ENCODE data around the gene ROBO1.
"Not testable (repeated sequence)": the region's sequence is repeated elsewhere in the genome, so short reads cannot be mapped to it uniquely, and the experiment has no call there.

The ROBO1 gene

DNA sequence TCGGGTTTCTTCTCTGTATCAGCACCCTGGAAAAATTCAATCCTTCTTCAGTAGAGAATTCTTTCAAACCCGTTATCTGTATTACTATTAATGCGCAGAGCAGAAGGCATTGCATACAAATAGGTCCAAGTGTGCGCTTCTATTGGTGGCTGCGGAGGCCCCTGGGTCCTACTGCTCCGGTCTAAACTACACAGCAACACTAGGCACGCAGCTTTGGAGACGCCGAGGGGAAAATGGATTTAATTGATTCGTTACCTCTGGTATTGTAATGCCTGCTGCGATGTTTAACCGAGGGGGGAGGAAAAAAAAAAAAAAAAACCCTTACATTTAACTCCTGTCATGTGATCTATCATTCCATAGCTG lies at the start of gene ROBO1:
TSS of gene ROBO1 (minus strand) at position 94 of the 363 bp plus-strand sequence.
- peaks cover 15% of the 10 kb centered on the region for H3K9me3 Mint-ChIP-seq
- H3K4me3 Mint-ChIP-seq: no peak within 1 kb of the TSS
- H3K36me3 Mint-ChIP-seq: no peaks in the 10 kb centered on the region
- H3K27ac Mint-ChIP-seq: no peak within 1 kb of the TSS
- DNase-seq (ENCODE audit: low spot score in 2 of 2) (no peak), ATAC-seq (no peak)
- H3K4me1 Mint-ChIP-seq: no peaks in the 10 kb centered on the region

DNA sequence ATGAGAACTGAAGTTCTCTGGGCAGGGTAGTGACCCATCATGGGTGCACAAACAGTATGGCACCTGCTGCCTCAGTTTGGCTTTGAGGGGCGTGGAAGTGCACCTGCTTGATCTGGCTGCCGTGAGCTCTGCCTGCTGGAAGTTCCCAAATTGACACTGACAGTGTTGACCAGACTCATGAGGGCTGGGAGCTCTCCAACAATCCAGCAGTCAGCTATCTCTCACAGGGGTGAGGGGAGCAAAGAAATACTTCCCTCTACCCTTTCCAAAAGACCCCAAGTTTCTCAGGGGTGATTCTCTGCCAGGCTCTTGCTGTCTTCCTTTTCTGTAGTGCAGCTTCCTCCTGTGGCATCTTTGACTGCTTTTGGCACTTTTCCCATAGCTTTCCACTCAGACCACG lies 49.4 kb upstream of the ROBO1 start:
- H3K36me3 Mint-ChIP-seq: no peaks in the 10 kb centered on the region
- no peak overlapping the region for H3K27ac Mint-ChIP-seq
- peaks cover 35% of the 10 kb centered on the region for H3K9me3 Mint-ChIP-seq
- no peak overlapping the region for H3K4me3 Mint-ChIP-seq
- DNase-seq (ENCODE audit: low spot score in 2 of 2) (no peak), ATAC-seq (no peak)
- H3K4me1 Mint-ChIP-seq: no peaks in the 10 kb centered on the region

DNA sequence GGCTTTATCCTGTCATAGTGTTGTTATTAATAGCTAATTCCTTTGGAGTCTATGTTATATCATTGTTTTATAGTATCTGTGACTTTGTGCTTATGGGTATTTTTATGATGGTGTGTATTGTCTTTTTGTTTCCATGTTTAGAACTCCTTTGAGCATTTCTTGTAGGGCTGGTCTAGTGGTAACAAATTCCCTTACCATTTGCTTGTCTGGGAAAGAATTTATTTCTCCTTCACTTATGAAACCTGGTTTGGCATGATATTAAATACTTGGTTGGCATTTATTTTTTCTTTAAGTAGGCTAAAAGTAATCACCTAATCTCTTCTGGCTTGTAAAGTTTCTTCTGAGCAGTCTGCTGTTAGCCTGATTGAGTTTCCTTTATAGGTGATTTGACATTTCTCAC lies 47.7 kb upstream of the ROBO1 start:
- Mint-ChIP-seq H3K36me3 (no peaks in the 10 kb centered on the region), H3K27ac (no peak overlapping the region), H3K4me3 (no peak overlapping the region), H3K9me3 (peaks cover 32% of the 10 kb centered on the region), H3K4me1 (no peaks in the 10 kb centered on the region)
- DNase-seq (ENCODE audit: low spot score in 2 of 2) (no peak), ATAC-seq (no peak)

DNA sequence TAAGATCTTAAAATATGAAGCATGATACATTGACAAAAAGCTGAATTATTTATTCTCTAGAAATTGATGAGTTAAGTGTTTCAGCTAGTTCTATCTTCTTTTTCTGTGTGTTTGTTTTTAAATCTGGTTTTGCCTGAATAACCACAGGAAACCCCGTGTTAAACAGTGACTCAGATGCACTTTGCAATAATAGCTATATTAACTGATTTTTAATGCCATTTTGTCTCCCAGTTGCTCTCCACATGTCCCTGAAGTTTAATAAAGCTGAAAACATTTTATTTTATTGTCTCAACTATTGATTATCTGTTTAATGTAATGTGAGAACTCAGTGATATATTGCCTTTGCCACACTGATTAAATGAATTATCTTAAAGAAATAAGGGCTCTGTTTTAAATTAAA lies 42.8 kb upstream of the ROBO1 start:
- peaks cover 17% of the 10 kb centered on the region for H3K9me3 Mint-ChIP-seq
- no peaks in the 10 kb centered on the region for H3K36me3 Mint-ChIP-seq
- no peak overlapping the region for H3K4me3 Mint-ChIP-seq
- ATAC-seq: no peak
- no peak for DNase-seq (ENCODE audit: low spot score in 2 of 2)
- no peak overlapping the region for H3K27ac Mint-ChIP-seq
- no peaks in the 10 kb centered on the region for H3K4me1 Mint-ChIP-seq

DNA sequence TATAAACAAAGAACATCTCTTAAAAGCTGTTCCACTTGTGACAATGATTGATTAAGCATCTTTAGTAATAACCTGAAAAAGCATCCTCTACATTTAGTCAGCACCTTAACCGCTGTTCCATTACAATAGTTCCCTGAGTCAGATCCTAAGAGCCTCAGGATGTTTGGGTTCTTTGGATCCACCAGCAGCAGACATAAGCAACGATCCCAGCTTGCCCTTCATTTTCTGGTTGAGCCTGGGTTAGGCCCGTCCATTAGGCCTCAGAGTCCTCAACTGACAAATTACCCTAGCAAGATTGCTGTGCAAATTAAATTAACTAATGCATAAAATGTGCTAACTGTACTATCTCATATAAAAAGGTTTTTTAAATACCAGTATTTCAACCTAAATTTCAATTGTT lies 42.3 kb upstream of the ROBO1 start:
- no peak for DNase-seq (ENCODE audit: low spot score in 2 of 2)
- Mint-ChIP-seq H3K4me3 (no peak overlapping the region), H3K9me3 (peaks cover 14% of the 10 kb centered on the region), H3K4me1 (no peaks in the 10 kb centered on the region), H3K36me3 (no peaks in the 10 kb centered on the region), H3K27ac (no peak overlapping the region)
- ATAC-seq: no peak

DNA sequence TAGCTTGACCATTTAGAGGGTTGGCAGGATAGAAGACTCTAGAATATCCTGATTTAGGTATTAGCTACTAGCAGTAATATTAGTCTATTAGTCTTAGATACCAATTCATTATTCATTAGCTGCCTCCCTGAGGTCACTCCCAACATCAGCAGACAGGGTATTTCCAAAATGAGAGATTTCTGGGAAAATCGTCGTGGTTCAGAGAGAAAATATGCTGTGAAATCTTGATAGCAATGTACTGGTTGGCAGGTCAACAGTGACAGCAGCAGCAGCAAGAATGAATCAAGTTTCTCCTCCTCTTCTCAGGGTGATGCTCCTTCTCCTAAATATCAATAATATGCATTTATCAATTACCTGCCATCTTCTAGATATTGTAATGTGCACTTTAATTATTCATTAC lies 41.3 kb upstream of the ROBO1 start:
- Mint-ChIP-seq H3K9me3 (peaks cover 12% of the 10 kb centered on the region), H3K4me1 (no peaks in the 10 kb centered on the region), H3K27ac (no peak overlapping the region), H3K4me3 (no peak overlapping the region), H3K36me3 (no peaks in the 10 kb centered on the region)
- ATAC-seq: no peak
- no peak for DNase-seq (ENCODE audit: low spot score in 2 of 2)

DNA sequence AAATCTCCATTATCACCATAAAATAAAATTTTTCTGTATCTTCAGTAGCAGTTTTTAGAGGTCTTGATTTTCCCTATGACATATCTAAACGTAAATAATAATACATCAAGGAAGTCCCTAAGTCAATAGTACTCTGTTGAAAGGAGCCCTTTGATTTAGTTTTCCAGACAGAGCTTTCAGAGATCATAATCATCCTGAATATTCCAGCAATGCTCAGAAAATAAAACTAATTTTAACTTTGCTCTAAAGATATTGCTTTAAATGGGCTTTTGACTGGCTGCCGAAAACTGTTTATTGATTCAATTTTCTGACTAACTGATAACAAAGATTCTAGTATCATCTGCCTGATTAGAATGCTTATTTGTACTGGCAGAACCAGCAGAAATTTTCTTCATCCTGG lies 40.7 kb upstream of the ROBO1 start:
- no peak overlapping the region for H3K27ac Mint-ChIP-seq
- DNase-seq (ENCODE audit: low spot score in 2 of 2) (no peak), ATAC-seq (no peak)
- H3K4me1 Mint-ChIP-seq: no peaks in the 10 kb centered on the region
- H3K9me3 Mint-ChIP-seq: peaks cover 9% of the 10 kb centered on the region
- H3K36me3 Mint-ChIP-seq: no peaks in the 10 kb centered on the region
- H3K4me3 Mint-ChIP-seq: no peak overlapping the region

DNA sequence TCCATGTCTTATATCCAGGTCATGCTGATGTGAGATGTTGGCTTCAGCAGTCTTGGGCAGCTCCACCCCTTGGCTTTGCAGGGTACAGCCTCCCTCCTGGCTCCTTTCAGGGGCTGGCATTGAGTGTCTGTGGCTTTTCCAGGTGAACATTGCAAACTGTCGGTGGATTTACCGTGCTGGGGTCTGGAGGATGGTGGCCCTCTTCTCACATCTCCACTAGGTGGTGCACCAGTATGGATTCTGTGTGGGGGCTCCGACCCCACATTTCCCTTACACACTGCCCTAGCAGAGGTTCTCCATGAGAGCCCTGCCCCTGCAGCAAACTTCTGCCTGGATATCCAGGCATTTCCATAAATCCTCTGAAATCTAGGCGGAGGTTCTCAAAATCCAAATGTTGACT lies 22.4 kb upstream of the ROBO1 start:
- H3K27ac Mint-ChIP-seq; H3K36me3 Mint-ChIP-seq; H3K4me3 Mint-ChIP-seq; DNase-seq (ENCODE audit: low spot score in 2 of 2); H3K9me3 Mint-ChIP-seq; H3K4me1 Mint-ChIP-seq; ATAC-seq: not testable (repeated sequence)

DNA sequence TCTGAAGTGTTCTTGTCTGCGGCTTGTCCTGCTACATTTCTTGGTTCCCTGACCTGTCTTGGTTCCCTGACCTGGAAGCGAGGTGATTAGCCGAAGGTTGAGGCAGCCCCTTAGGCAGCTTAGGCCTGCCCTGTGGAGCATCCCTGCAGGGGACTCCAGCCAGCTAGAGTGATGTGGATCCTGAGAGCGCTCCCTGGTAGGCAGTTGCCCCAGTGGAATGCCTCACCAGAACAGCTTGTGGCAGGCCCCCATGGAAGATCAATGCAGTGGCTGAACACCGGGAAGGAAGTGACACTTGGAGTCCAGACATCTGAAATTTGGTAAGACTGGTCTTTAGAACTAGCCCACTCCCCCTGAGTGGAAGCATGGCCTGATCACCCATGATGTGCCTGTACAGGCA lies 5.5 kb upstream of the ROBO1 start:
- H3K36me3 Mint-ChIP-seq: no peaks in the 10 kb centered on the region
- peaks cover 15% of the 10 kb centered on the region for H3K9me3 Mint-ChIP-seq
- no peak overlapping the region for H3K4me3 Mint-ChIP-seq
- no peaks in the 10 kb centered on the region for H3K4me1 Mint-ChIP-seq
- ATAC-seq: no peak
- no peak overlapping the region for H3K27ac Mint-ChIP-seq
- DNase-seq (ENCODE audit: low spot score in 2 of 2): no peak

DNA sequence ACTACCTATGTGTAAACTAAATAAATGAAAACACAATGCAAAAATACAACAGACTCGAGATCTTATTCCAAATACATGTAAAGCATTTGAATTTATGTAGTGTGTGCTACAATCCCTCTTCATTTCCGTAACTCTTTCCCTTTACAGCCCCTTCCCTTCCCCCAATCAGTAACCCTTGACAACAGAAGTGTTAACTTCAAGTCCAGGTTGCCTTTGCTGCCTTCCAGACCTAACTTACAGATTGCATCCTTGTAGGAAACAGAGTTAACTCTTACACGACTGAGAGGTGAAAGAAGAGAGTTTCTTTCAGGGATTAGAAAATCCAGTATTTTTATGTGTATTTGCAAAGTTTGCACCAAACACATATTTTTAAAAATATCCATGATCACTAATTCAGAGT lies 1.4 kb upstream of the ROBO1 start:
- DNase-seq (ENCODE audit: low spot score in 2 of 2) (no peak), ATAC-seq (no peak)
- H3K27ac Mint-ChIP-seq: no peak overlapping the region

DNA sequence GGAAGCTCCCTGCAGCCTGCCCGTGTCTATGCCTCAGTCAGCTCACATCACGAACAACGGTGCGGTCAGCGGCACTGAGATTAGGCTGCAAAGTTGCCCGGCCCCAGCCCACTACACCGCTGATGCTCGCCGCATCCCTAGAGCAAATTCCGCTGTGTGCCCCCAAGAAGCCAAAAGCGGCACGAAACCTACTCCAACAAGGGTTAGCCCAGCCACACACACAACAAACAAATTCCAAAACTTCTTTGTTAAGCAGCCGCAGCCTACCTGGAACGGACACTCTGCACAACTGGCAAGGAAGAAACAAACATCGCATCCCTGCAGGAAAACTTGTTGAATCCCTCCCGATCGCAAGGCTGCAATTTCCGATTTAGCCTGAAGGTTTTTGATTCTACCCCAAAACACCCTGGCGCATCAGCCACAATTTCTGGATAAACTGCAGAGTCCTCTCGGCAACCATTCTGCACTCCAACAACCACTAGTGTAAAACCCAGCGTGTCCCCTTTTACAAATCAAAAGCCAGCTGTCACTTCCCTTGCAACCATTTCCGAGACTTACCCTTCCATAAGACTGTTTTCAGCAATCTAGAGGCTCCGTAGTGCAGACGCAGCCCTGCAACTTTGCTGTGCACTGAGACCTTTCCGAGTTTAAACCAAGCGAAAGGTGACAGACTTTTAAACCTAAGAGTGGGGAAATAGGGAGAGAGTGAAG lies 449 bp downstream of the ROBO1 start:
- ATAC-seq (no peak), DNase-seq (ENCODE audit: low spot score in 2 of 2) (no peak)
- no peak overlapping the region for H3K4me3 Mint-ChIP-seq
- no peak overlapping the region for H3K27ac Mint-ChIP-seq
- no peaks in the 10 kb centered on the region for H3K4me1 Mint-ChIP-seq
- peaks cover 19% of the 10 kb centered on the region for H3K9me3 Mint-ChIP-seq
- H3K36me3 Mint-ChIP-seq: no peaks in the 10 kb centered on the region

More for the DNA sequence above, 1.4 kb upstream of the ROBO1 start:
- Mint-ChIP-seq H3K4me1 (no peaks in the 10 kb centered on the region), H3K4me3 (no peak overlapping the region), H3K9me3 (peaks cover 11% of the 10 kb centered on the region), H3K36me3 (no peaks in the 10 kb centered on the region)

DNA sequence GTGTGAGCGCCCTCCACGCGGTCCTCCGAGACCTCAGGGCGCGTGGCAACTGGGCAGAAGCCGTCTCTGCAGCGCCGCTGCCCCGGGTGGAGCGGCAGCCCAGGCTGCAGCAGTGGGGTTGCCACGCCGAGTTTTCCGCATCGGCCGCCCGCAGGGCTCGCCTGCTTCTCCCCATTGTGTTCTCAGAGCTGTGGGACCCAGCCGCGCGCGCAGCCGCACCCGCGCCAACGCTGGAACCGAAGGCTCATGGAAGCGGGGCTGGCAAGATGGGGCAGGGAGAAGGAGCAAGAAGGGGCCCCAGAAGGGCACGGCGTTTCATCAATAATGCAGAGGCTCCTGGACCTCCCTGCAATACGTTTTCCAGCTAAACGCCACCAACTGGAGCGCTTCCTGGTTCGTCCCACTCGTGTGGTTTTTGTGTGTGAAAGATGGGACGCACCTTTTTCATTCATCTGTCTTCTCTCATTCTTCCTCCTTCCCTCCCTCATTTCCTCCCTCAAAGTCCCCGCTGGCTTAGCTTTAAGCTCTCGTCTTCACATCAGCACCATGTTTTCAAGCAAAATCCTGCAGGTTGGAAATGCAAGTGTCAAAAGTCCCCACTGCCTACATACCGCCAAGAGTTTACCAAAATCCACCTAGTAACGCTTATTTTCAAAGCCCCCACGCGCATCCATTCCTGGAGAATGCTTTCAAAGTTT lies 1.2 kb downstream of the ROBO1 start:
- Mint-ChIP-seq H3K36me3 (no peaks in the 10 kb centered on the region), H3K4me3 (no peak overlapping the region), H3K4me1 (no peaks in the 10 kb centered on the region), H3K9me3 (peaks cover 16% of the 10 kb centered on the region), H3K27ac (no peak overlapping the region)
- no peak for ATAC-seq
- DNase-seq (ENCODE audit: low spot score in 2 of 2): no peak

DNA sequence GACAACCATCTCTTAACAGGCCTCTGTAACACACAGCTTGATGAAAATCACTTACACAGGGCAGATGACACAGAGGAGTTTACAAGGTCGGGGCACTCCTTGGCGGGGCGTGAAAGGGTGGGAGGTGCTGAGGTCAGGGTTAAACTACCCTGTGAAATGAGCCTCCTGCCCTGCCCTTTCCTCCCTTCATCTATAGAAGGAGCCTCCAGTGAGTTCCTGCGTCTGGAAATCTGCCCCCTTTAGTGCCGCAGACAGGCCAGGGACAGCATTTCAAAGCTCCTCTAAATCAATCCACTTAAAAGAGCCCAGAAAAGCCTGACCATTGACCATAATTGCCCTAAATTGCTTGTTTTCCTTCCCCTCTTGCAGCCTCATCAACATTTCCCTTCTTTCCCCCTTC lies 1.9 kb downstream of the ROBO1 start:
- Mint-ChIP-seq H3K9me3 (peaks cover 16% of the 10 kb centered on the region), H3K4me3 (no peak overlapping the region), H3K27ac (no peak overlapping the region), H3K36me3 (no peaks in the 10 kb centered on the region), H3K4me1 (no peaks in the 10 kb centered on the region)
- ATAC-seq (no peak), DNase-seq (ENCODE audit: low spot score in 2 of 2) (no peak)

DNA sequence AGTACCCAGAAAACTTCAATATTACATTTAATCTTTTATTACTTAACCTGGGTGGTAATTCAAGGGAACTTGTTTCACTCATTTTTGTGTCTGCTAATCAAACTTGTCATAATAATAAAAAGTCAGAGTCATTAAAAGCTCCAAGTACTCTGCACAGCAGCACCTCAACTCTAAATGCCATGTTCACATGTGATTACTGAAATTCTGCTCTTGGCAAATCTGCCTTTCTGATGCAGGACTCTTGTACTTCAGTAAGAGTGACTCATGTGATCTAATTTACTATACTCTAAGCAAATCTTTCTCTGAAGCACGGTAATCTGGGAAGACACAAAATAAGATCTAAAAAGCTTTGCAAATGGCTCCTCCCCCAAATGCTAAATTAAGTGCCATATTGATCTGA lies 6.4 kb downstream of the ROBO1 start:
- Mint-ChIP-seq H3K4me1 (no peaks in the 10 kb centered on the region), H3K27ac (no peak overlapping the region), H3K36me3 (no peaks in the 10 kb centered on the region), H3K4me3 (no peak overlapping the region), H3K9me3 (peaks cover 28% of the 10 kb centered on the region)
- DNase-seq (ENCODE audit: low spot score in 2 of 2) (no peak), ATAC-seq (no peak)

DNA sequence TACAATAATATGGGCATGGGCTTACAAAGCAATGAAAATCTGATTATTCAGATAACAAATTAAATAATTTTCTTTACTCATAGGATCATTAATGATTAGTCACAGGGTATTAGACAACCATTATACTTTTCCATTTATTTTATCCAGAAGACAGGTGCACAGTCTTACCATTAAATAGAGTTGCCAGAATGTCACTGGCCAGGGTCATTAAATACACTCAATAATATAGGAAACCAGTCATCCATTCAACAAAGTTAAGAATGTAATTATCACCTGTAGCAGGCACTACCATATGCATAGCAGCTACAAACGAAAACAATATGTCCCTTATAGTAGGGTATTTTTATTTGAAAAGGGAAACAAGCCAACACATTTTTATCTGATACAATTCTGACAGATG lies 16.1 kb downstream of the ROBO1 start:
- Mint-ChIP-seq H3K27ac (no peak overlapping the region), H3K9me3 (peaks cover 21% of the 10 kb centered on the region), H3K4me3 (no peak overlapping the region), H3K36me3 (no peaks in the 10 kb centered on the region), H3K4me1 (no peaks in the 10 kb centered on the region)
- no peak for DNase-seq (ENCODE audit: low spot score in 2 of 2)
- ATAC-seq: no peak

DNA sequence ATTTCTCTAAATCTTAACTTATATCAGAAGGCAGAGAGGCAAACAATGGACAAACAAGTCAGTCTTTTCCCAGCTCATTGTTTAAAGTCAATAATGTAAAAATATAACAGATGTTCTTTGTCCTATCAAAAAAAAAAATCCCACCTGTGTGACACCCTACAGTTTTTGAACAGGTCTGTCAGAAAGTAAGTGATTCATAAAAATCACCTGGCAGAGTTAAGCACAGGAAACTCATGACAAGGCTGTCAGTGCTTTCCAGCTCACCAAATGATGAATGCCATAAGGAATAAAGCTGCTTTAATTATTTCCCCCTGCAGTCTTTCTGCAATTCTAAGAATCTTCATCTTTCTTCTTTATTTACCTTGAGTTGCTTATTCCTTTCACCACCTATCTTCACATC lies 30.3 kb downstream of the ROBO1 start:
- H3K4me1 Mint-ChIP-seq: no peaks in the 10 kb centered on the region
- no peak overlapping the region for H3K4me3 Mint-ChIP-seq
- no peaks in the 10 kb centered on the region for H3K36me3 Mint-ChIP-seq
- no peak overlapping the region for H3K27ac Mint-ChIP-seq
- DNase-seq (ENCODE audit: low spot score in 2 of 2) (no peak), ATAC-seq (no peak)
- H3K9me3 Mint-ChIP-seq: peaks cover 24% of the 10 kb centered on the region
